Kidney (tissue), 14 donors: Measurements from ENCODE around the gene TNFAIP3. TPM values are rescaled to one million over a fixed set of nuclear protein-coding genes. Genes with fewer than 3 reads are reported as not detected.

Source experiments
- DNase-seq, 5 donors: peaks; one replicate each; pipeline ENCODE4 v3.0.0-alpha.2; 2013 to 2020
- FAIRE-seq: peaks from 2 replicates; lab custom pipeline; 2012; peaks lifted over from hg19 to GRCh38; lab: Jason Lieb, UNC
- H3K27ac ChIP-seq, 2 donors: one replicate each; pipeline ENCODE4 v1.7.0; 2013; ENCODE audit warnings: low read depth in 2 of 2, low read length in 2 of 2, inconsistent platforms in 1 of 2
- H3K27me3 ChIP-seq: one replicate; pipeline ENCODE4 v1.7.1; 2013; ENCODE audit warnings: low read length, inconsistent platforms; ENCODE audit not compliant: control insufficient read depth, insufficient read depth
- H3K36me3 ChIP-seq, 3 donors: one replicate each; pipeline versions ENCODE4 v1.7.0 to v1.7.1; 2013; ENCODE audit warnings: low read length in 3 of 3, control low read depth in 1 of 3, inconsistent platforms in 1 of 3; ENCODE audit not compliant: insufficient read depth in 3 of 3, control insufficient read depth in 2 of 3
- H3K4me1 ChIP-seq, 3 donors: one replicate each; pipeline versions ENCODE4 v1.7.0 to v1.7.1; 2013; ENCODE audit warnings: low read length in 3 of 3, inconsistent platforms in 1 of 3, low read depth in 1 of 3; ENCODE audit not compliant: control insufficient read depth in 2 of 3, insufficient read depth in 2 of 3
- H3K4me3 ChIP-seq, 3 donors: one replicate each; pipeline versions ENCODE4 v1.7.0 to v1.8.1; 2013; ENCODE audit warnings: low read length in 3 of 3, control low read depth in 1 of 3, inconsistent platforms in 1 of 3
- H3K9ac ChIP-seq, 3 donors: one replicate each; pipeline versions ENCODE4 v1.7.0 to v1.7.1; 2013; ENCODE audit warnings: low read length in 3 of 3, control low read depth in 1 of 3, inconsistent platforms in 1 of 3
- H3K9me3 ChIP-seq, 3 donors: one replicate each; pipeline versions ENCODE4 v1.7.0 to v1.7.1; 2013; ENCODE audit warnings: low read length in 3 of 3, control low read depth in 1 of 3, inconsistent platforms in 1 of 3; ENCODE audit not compliant: control insufficient read depth in 2 of 3, insufficient read depth in 1 of 3
- CTCF ChIP-seq: IDR thresholded peaks from 3 replicates; pipeline ENCODE4 v1.5.1; 2012; ENCODE audit warnings: mild to moderate bottlenecking, moderate library complexity, borderline replicate concordance; ENCODE audit not compliant: insufficient read depth; ENCODE audit errors: extremely low read depth
- intact Hi-C: fragments of 100-400 bp; cut with DNase I; formaldehyde crosslinking; loops from one replicate; pipeline ENCODE4 v1.11.1; 2022
- polyA plus RNA-seq: library from polyadenylated mRNA; stranded (reverse); fragments of 350-450 nt; fragmentation: Illumina TruSeq; extraction: RNeasy Lipid Tissue Mini Kit (QIAGEN cat#74804); gene quantifications from one replicate; pipeline ENCODE4 v1.2.3, GENCODE V29; 2014; ENCODE audit warnings: low read depth, low replicate concordance; ENCODE audit not compliant: insufficient read depth
- total RNA-seq: library from RNA; stranded (reverse); fragmentation: NEBNext Ultra II Directional; extraction: Animal tissue kit (Norgen Biotek cat#: 25700); gene quantifications from one replicate; pipeline ENCODE4 v1.2.1, GENCODE V29; 2021
- donor health status: control.
- donor health status: control.
- donor health status: control.
- donor health status: control.
- donor health status: control.
- donor health status: DM: yes; HTN: yes; CAD: no.
- donor health status: Normal renal cell carcinoma (clear cell type).

The TNFAIP3 gene
- total and polyA plus RNA-seq, 2 donors from 2014 or later, result 2.8 to 52.6 TPM

DNA sequence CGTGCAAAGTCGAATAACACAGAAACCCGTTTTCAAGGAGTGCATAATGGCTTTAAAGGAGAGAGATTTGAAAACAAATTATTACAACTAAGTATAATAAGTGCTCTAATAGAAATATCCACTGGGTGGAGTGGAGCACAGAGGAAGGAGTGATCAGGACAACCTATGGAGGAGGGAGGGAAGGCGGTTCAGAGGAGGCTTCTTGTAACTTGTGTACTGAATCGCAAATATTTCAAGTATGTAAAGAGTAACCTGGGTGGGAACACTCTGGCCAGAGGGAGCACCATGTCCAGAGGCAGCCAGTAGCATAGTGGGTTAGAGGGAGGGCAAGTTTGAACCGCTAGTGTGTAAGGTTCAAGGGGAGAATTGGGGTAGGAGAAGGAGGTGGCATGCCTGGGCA, 21.6 kb upstream of the TNFAIP3 start:
- H3K9ac ChIP-seq, result no peak overlapping the region
- FAIRE-seq (no peak), DNase-seq (peak in 1 of 5 donors; percentile 29)
- H3K4me1 ChIP-seq, result no peaks in the 10 kb centered on the region
- H3K4me3 ChIP-seq, result no peak overlapping the region
- no peak for TF ChIP-seq CTCF
- intact Hi-C loops, result no loop called here
- H3K36me3 ChIP-seq, result no peaks in the 10 kb centered on the region
- no peaks in the 10 kb centered on the region for H3K27me3 ChIP-seq
- H3K9me3 ChIP-seq, result no peaks in the 10 kb centered on the region
- H3K27ac ChIP-seq, result no peak overlapping the region

DNA sequence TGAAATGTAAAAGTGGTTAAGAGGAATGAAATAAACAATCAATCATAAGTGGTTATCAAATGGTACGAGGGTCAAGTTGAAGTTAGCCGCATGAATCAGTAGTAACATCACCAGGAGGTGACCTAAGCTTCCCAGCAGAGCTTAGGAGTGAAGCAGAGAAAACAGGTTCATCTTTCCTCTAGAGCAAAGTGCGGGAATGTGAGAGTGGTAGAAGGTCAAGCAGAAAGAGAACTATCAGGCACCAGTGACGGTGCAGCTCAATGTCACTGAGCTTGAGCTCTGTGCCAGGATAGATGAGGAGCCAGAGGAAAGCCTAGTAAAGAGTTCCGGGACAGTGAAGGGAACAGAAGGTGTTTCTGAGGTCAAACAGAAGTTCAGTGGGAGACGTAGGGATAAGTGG, 20.8 kb upstream of the TNFAIP3 start:
- no peaks in the 10 kb centered on the region for H3K9me3 ChIP-seq
- no peak for DNase-seq
- no peak overlapping the region for H3K4me3 ChIP-seq
- H3K4me1 ChIP-seq, result no peaks in the 10 kb centered on the region
- H3K36me3 ChIP-seq, result no peaks in the 10 kb centered on the region
- intact Hi-C loops, result no loop called here
- no peak for FAIRE-seq
- H3K27me3 ChIP-seq, result no peaks in the 10 kb centered on the region
- H3K27ac ChIP-seq, result no peak overlapping the region
- no peak overlapping the region for H3K9ac ChIP-seq
- no peak for TF ChIP-seq CTCF

DNA sequence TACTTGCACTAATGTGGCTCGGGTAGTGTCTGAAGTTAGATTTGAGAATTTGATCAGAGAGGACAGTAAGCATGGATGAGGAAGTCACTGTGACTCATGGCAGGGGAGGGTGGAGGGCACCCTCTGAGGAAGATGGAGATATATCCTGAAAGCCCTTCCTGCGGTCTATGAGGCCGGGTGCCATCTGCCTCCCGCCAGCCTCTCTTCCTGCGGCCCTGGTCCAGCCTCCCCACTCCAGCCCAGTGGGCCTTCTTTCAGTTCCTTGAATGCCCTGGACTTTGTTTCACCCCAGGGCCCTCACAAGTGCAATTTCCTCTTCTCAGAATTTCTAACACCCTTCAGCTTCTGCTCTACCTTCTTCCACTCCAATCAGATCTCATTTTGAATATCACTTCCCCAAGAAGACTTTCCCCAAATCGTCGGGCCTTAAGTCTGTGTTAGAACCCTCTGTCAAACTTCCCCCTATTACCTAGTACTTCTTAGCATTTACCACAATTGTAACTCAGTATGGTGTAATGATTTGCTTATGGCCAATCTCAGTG, 20.2 kb upstream of the TNFAIP3 start:
- Histone ChIP-seq H3K9me3 (no peaks in the 10 kb centered on the region), H3K36me3 (no peaks in the 10 kb centered on the region), H3K9ac (no peak overlapping the region), H3K27ac (no peak overlapping the region), H3K27me3 (no peaks in the 10 kb centered on the region), H3K4me3 (no peak overlapping the region), H3K4me1 (no peaks in the 10 kb centered on the region)
- intact Hi-C loops, result no loop called here
- FAIRE-seq (no peak), DNase-seq (peak in 1 of 5 donors; percentile 75)
- TF ChIP-seq CTCF, result no peak

DNA sequence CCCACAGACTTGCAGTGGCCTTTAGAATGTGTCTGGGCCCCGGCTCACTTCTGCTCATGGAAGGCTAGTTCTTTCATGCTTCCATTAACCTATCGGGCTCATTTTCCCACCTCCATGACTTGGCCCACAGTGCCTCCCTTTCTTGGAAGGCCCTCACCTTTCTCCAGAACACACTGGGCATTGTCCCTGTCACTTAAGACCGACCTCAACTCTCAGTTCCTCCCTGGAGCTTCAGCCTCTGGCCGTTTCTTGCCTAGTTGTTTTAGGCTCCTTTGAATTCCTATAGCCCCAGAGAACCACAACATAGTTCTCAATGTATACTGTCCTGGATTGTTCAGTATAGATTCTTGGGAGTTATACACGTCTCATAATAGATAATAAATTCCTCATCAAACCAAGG, 19.3 kb upstream of the TNFAIP3 start:
- FAIRE-seq, result no peak
- intact Hi-C loops, result no loop called here
- no peak overlapping the region for H3K9ac ChIP-seq
- TF ChIP-seq CTCF, result no peak
- H3K36me3 ChIP-seq, result no peaks in the 10 kb centered on the region
- H3K27ac ChIP-seq, result no peak overlapping the region
- H3K4me1 ChIP-seq, result no peaks in the 10 kb centered on the region
- H3K9me3 ChIP-seq, result no peaks in the 10 kb centered on the region
- no peak for DNase-seq
- H3K4me3 ChIP-seq, result no peak overlapping the region
- no peaks in the 10 kb centered on the region for H3K27me3 ChIP-seq
